GM19438 (cell line): ENCODE data around the gene GAB4.
"Not testable (repeated sequence)": the region's sequence is repeated elsewhere in the genome, so short reads cannot be mapped to it uniquely, and the experiment has no call there.

Source experiments
- ATAC-seq: cut with Tn5 transposase; IDR thresholded peaks from one replicate; pipeline ENCODE4 v1.9.1; 2021; ENCODE audit warnings: low read depth; ENCODE audit not compliant: unreplicated experiment

The GAB4 gene, protein sequence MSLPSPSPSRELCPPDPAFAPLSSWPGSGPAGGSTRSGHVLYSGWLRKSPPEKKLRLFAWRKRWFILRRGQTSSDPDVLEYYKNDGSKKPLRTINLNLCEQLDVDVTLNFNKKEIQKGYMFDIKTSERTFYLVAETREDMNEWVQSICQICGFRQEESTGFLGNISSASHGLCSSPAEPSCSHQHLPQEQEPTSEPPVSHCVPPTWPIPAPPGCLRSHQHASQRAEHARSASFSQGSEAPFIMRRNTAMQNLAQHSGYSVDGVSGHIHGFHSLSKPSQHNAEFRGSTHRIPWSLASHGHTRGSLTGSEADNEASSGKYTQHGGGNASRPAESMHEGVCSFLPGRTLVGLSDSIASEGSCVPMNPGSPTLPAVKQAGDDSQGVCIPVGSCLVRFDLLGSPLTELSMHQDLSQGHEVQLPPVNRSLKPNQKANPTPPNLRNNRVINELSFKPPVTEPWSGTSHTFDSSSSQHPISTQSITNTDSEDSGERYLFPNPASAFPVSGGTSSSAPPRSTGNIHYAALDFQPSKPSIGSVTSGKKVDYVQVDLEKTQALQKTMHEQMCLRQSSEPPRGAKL

DNA sequence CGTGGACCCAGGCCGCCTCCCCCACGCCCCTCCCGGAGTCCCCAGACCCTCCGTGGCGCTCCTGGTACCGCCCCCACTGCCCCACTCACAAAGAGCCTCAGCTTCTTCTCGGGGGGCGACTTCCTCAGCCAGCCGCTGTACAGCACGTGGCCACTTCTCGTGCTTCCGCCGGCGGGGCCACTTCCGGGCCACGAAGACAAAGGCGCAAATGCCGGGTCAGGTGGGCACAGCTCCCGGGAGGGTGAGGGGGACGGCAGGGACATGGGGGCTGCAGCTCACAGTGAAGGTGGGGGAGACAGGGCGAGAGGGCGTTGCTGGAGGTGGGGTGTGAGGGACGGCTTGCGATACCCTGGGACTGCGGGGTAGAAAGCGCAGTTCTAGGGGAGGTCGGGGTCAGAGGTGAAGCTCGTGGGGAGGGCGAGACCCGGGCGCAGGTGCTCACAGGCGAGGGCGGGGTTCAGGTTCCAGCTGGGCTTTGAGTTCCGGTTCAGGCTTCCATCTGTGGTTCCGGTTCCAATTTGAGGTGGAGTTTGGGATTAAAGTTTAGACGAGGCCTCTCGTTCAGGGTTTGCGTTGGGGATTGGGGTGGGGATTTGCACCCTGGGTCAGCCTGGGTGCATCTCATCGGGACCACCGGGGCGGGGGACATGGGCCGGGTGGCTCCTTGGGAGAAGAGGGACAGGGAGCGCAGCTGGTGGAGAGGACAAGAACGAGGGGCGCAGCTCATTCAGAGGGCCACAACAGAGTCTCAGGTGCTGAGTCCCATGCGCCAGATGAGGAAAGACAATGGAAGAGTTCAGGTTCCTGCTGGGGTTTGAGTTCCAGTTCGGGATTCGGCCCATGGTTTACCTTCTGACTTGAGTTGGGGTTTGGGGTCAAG is at the start of gene GAB4:
GAB4 (minus strand) TSS at position 371 of the 880 bp plus-strand sequence; CDS start at position 263, 108 bp downstream.
- ATAC-seq, result no peak

DNA sequence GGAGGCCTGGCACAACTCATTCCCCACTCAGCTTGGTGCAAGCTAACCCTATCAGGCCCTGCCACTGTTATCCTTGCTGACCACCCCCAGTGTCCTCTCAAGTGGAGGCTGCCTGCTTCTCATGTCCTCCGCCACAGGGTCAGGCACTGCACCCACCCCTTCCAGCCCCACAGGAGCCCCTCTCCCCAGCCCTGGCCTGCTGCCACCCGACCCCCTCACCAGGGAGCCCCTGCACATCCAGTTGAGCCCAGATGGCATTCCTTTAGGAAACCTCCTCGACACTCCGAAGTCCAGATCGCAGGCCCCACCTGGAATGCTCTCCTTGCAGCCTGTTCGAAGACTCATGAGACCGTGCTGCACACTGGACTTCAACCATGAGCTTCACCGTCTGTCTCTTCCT is 48.8 kb upstream of the GAB4 start:
- ATAC-seq, result no peak

DNA sequence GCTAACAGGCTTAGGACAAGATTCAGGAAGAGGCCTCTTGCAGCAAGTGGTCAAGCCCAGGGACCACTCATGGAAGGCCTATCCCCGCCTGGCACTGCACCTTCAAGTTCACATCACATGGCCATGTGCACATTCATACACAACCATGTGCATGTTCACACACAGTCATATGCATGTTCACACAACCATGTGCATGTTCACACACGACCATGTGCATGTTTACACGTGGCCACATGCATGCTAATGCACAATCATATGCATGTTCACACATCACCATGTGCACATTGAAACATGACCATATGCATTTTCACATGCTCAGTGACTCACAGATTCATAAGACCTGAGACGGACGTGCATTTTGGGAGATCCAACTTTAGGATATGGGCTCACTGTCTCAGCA is 48.0 kb upstream of the GAB4 start:
- ATAC-seq, result no peak

DNA sequence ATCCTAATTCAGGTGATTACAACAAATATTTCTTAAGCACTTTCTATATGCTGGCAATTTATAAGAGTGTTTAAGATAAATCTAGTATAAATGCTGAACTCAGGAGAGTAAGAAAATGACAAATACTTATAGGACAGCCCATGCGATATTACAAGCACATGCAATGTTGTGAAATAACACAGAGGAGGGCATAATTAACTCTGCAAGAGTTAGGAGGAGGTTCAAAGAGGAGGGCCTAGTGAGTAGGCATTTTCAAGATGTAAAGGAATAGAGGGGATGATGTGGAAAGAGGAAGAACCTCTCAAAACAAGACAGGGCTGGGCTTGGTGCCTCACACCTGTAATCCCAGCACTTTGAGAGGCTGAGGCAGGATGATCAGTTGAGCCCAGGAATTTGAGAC is 39.6 kb upstream of the GAB4 start:
- ATAC-seq, result no peak

DNA sequence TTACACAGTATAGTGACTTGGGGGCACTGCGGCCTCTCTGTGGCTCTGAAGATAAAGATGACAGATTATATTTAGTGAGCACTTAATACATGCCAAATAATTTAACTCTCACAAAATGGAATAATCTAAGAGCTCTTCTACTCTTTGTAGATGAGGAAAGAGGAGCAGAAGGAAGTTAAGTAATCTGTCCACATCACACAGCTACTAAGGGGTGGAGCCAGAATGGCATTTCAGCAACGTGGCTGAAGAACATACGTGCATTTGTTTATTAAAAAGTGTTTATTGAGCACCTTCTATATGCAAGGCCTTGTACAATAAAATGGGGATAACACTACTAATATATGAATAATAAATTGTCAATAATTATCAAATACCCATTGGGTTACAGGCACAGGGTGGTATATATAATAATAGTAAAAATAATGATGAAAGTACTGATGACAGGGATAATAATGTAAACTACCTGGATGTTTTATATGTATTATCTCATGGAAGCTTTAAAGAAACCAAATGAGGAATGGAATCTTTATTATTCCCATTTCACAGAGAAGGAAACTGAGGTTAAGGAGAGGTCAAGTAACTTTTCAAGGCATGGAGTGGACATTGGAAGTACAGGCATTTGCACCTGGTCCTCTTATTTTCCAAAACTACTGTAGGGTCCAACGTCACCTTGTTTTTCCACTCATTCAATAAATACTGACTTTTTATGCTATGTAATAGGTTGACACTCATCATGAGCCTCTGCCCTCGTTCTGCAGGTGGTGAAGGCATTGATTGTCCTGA is 38.7 kb upstream of the GAB4 start:
- ATAC-seq, result no peak

DNA sequence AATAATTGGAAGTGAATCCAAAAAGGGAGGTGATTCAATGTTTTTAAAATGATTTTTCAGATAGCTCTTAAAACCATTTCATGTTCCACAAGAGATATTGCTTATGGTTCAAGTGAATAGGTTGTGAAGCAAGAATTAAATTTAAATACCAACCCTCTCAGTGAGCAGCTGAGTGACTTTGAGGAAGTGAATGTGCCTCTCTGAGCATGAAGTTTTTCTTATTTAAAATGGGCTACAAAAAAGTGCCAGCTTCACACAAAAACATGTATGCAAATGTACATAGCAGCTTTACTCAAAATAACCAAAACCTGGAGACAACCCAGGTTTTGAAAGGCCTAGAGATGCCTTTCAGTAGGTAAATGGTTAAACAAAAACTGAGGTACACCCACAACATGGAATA is 35.5 kb upstream of the GAB4 start:
- no peak for ATAC-seq

DNA sequence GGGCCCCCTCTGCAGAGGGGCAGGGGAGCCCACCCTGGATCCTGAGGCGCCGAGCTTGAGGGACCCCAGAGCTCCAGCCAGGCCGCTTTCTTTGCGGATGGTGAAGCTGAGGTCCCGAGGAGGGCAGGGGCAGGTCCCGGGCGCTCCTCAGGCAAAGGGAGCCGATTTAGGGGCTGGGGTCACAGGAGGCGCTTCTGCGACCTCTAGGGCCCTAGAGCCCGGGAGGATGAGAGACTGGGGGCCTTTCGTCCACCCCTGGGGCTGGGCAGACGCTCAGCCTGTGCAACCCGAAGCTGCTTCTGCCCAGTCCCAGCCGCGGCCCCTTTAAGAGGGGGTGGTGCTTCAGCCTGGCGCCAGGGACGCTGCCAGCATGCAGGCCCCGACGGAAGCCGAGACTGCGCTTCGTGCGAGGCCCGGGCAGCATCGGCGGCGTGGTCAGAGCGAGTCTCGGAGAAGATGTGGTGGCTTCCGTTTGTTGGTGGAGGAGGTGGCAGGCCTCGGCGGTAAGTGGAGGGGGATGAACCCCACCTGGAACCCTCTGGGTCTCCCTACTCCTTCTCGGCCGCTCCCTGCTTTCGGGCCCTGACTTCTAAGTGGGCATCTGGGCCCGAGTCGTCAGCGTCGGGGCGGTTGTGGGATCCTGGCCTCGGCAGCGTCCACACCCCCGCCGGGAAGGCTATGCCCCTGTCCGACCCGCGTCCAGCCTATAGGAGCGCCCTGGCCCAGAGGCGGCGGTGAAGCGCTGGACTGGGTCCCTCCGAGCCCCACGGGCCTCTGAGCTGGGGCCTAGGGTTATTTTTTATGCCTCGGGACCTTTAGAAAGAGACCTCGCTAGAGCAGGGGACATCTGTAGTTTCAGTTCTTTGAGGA is 29.1 kb upstream of the GAB4 start:
- peak; percentile 58 for ATAC-seq

DNA sequence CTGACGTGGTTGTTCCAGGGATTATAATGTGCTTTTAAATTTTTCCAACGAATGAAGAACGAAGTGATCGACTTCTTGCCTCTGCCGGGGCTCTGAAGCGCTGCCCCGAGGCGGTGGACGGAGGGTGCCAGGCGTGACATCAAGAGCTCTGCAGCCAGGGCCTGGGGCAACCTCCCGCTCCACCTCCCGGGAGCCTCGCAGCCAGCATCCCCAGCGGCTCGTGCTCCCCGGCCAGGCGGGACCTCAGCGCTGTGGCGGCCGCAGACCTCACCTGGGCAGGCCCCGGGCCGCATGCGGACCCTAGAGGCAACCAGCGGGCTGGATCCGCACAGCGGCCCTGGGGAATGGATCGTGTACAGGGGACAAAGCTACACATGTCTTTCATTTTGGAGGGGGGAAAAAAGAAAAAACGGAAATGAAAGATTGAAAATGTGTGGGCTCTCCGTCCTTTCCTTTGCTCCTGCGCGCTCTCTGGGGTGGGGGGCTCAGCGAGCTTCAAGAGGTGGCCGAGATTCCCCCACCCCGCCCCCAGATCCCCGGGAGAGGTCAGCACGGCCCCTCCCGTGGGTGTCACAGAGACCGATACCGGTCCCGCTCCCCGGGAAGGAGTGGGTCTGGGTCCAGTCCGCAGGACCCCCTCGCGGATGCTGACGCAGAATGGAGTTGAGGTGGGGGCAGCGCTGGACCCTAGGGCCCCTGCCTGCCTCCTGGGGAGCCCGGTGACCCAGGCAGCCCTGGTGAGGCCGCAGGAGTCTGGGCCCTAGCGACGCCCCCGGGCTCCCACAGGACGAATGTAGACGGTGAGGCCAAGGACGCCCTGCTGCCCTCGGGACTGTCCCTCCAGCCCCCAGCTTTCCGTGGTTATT is 28.2 kb upstream of the GAB4 start:
- peak; percentile 34 for ATAC-seq

DNA sequence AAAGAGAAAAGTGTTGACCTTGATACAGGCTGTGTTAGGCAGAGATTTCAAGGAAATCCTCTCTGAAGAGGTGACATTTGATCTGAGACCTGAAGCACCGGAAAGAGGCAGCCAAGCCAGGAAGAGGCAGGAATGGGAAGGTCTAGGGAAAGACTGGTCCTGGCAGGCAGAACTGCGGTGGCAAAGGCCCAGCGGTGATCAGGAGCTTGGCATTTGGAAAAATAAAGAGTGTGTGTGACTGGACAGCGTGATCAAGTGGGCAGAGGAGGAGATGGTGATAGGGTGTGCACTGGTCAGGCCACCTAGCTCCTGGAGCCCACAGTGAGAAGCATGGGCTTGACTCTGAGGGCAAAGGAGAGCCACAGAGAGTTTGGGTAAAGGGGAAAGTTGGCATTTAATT is 27.2 kb upstream of the GAB4 start:
- no peak for ATAC-seq

DNA sequence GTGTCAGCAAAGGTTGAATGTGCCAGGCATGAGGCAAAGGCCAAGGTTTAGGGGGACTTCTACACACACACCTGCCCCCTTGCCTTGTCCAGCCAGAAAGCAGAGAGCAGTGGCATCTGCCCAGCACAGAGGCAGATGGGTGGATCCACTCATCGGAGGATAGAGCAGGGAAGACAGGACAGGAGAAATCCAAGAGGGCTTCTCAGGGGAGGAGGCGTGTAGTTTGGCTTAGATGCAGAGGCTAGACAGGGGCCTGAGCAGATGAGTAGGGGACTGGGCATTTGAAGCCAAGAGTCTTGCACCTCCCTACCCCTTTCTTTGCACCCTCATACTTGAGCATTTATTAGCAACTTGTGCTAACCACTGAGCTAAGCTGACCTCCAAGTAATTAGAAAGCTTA is 26.5 kb upstream of the GAB4 start:
- ATAC-seq, result not testable (repeated sequence)

DNA sequence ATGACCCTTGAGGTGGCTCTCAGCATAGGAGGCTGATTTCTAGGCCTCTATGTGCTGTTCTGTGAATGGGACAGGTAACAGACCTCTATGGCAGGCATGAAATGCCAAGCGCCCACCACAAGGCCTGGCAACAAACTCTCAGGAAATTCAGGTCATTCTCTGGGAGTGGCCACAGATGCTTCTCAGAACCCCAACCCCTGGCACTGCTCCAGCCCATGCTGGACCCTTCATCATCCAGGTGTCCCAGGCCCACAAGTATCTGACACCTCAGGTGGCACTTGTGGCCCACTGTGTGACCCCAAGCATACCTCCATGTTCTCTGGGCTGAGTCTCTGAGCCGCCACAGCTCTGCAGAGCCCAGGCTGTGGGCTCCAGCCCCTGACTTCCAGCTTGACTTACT is 24.3 kb upstream of the GAB4 start:
- ATAC-seq, result not testable (repeated sequence)

DNA sequence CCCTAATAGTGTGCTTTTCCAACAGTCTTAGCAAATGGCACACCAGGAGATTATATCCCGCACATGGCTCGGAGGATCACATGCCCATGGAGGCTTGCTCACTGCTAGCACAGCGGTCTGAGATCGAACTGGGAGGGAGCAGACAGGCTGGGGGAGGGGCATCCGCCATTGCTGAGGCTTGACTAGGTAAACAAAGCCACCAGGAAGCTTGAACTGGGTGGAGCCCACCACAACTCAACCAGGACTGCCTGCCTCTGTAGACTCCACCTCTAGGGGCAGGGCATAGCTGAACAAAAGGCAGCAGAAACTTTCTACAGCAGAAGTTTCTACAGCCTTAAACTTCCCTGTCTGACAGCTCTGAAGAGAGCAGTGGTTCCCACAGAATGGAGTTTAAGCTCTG is 16.4 kb upstream of the GAB4 start:
- not testable (repeated sequence) for ATAC-seq

DNA sequence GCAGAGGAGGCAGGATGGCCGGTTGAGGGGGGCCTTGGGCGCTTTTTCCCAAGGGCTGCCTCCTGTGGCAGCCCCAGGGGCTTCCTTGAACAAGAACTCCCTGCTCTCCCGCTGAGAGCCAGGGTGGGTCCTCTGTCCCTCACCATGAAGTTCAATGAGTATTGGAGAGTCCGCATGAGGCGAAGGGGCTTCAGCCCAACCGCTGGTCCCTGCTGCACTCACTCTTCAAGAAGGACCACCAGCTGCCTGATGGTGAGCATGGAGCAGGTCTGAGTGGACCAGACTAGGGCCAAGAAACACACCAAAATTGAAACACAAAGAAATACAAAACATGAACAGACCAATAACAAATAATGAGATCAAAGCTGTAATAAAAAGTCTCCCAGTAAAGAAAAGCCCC is 7.5 kb upstream of the GAB4 start:
- ATAC-seq, result not testable (repeated sequence)

DNA sequence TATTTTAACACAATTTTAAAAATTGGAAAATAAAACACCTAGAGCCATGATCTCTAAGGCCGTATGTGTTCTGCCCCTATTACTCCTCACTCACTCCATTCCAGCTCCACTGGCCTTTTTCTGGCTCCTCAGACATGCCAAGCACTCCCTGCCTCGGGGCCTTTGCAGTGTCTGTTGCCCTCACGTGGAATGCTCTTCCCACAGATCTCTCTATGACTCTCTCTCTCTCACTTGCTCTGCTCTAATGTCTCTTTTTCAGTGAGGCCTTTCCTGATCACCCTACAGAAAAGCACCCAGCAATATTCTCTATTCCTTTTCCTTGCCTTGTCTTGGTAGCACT is 6.0 kb upstream of the GAB4 start:
- not testable (repeated sequence) for ATAC-seq

DNA sequence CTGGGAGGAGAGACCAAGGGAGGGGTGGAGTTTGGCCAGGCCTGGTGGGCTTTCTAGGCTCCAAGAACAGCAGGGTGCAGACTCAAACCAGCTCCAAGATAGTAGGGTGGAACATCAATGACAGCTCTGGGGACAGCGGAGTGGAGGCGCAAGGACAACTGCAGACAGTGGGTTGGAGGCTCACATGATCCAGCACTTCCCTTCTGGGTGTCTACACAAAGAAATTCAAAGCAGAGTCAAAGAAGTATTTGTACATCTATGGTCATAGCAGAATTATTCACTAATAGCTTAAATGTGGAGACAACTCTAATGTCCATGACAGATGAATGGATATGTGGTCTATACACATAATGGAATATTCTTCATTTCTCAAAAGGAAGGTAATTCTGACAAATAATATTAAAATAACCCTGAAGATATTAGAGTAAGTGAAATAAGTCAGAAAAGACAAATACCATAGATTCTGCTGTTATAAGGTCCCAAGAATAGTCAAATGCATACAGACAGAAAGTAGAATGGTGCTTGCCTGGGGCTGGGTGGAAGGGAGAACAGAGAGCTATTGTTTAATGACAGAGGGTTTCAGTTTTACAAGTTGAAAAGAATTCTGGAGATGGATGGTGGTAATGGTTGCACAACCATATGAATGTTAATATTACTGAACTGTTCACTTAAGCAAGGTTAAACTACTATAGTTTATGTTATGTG is 5.5 kb upstream of the GAB4 start:
- no peak for ATAC-seq

DNA sequence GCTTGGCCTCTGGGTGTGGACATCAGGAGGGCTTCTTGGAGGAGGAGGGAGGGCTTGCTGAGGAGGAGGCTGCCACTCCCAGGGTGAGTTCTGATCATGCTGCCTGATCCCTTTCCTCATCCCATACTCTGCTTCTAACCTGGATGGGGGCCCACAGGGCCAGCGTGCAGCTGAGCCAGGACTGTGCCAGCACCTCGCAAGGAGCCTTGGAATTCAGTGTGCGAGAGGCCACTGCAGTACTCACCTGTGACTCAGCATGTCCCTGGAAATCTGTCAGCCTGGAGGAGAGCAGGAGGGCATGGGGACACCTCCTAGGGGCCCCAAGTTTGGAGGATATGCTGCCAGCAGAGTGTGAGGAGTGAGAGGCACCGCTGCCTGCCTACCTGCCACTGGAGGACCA is 4.2 kb upstream of the GAB4 start:
- no peak for ATAC-seq

DNA sequence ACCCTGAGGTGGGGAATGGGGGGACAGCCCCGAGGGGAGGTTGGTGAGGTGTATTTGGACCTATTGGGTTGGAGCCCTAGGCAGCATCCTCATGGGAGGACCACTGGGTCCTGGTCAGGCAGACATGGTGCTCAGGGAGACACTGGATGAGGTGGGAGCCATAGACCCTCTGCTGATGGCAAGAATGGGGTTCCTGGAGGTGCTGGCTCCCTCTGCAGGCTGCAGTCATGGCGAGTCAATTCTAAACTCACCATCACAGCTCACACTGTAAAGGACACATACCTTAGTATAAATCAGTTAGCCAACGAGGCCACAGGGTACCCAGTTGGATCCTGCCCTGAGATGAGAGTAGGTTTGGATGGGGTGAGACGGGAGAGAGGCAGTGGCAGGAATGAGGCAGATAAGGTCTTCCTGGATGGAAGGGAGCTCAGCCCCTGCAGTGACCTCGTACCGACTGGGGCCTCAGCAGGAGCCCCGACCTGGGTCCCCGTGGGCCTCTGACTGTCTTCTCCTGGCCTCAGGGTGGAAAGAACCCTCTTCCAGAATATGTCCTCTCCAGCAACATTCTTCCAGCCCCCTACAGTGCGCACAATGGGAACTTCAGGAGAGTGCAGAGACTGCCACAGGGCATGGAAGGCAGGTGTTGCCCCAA is 1.7 kb upstream of the GAB4 start:
- ATAC-seq, result no peak

DNA sequence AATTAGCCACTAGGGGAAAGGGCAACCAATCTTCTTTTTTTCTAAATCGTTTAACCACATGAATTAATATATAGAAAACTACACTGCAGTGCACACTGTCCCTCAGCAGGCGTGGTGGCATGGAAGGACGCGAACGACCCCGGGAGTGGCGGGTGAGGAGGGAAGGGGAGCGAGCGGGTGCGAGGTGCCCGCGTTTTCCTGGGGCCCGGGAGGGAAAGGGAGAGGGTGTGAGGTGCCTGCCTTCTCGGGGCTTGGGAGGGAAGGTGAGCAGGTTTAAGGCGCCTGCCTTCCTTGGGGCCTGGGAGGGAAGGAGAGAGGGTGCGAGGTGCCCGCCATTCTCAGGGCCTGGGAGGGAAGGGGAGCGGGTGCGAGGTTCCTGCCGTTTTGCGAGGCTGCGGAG is 765 bp downstream of the GAB4 start:
- no peak for ATAC-seq
